H9 (cell line): ENCODE results near the gene PLIN4. TPM values are rescaled to one million over a fixed set of nuclear protein-coding genes. Genes with fewer than 3 reads are reported as not detected.
"Not testable (repeated sequence)": the region's sequence is repeated elsewhere in the genome, so short reads cannot be mapped to it uniquely, and the experiment has no call there.

Experiments used
- DNase-seq: peaks from one replicate; pipeline ENCODE4 v3.0.0-alpha.2; 2017
- H2AFZ ChIP-seq: one replicate; pipeline ENCODE4 v1.6.1; 2013; ENCODE audit warnings: mild to moderate bottlenecking, low read length, control low read depth, moderate library complexity
- H2AK5ac ChIP-seq: 2 replicates; pipeline ENCODE4 v1.6.1; 2013; ENCODE audit warnings: low read length, control low read depth, mixed read lengths; ENCODE audit not compliant: insufficient read length
- H2BK120ac ChIP-seq: one replicate; pipeline ENCODE4 v1.6.1; 2013; ENCODE audit warnings: low read depth, mild to moderate bottlenecking, low read length, control low read depth, inconsistent platforms; ENCODE audit not compliant: poor library complexity, severe bottlenecking
- H2BK12ac ChIP-seq: 2 replicates; pipeline ENCODE4 v1.6.1; 2013; ENCODE audit warnings: low read length, control low read depth, mixed read lengths, low read depth; ENCODE audit not compliant: insufficient read length
- H2BK15ac ChIP-seq: 2 replicates; pipeline ENCODE4 v1.6.1; 2013; ENCODE audit warnings: low read depth, low read length, control low read depth
- H2BK20ac ChIP-seq: one replicate; pipeline ENCODE4 v1.6.1; 2013; ENCODE audit warnings: low read depth, mild to moderate bottlenecking, low read length, control low read depth, inconsistent platforms; ENCODE audit not compliant: poor library complexity, severe bottlenecking
- H2BK5ac ChIP-seq: 2 replicates; pipeline ENCODE4 v1.6.1; 2013; ENCODE audit warnings: low read length, control low read depth, mixed read lengths; ENCODE audit not compliant: insufficient read length
- H3K14ac ChIP-seq: 2 replicates; pipeline ENCODE4 v1.6.1; 2013; ENCODE audit warnings: low read length, control low read depth; ENCODE audit not compliant: insufficient read depth
- H3K18ac ChIP-seq: 2 replicates; pipeline ENCODE4 v1.6.1; 2013; ENCODE audit warnings: low read depth, mild to moderate bottlenecking, mixed read lengths, low read length, control low read depth; ENCODE audit not compliant: insufficient read length
- H3K23ac ChIP-seq: 2 replicates; pipeline ENCODE4 v1.6.1; 2013; ENCODE audit warnings: low read length, control low read depth, mixed read lengths, low read depth; ENCODE audit not compliant: insufficient read length
- H3K23me2 ChIP-seq: 2 replicates; pipeline ENCODE4 v1.6.1; 2013; ENCODE audit warnings: low read depth, mild to moderate bottlenecking, mixed read lengths, low read length, control low read depth; ENCODE audit not compliant: insufficient read length, poor library complexity, severe bottlenecking
- H3K27ac ChIP-seq: 2 replicates; pipeline ENCODE4 v1.5.1; 2013; ENCODE audit warnings: low read length, control low read depth, mixed read lengths, low read depth; ENCODE audit not compliant: insufficient read length
- H3K27me3 ChIP-seq: 2 replicates; pipeline ENCODE4 v1.6.1; 2013; ENCODE audit warnings: low read length, control low read depth, inconsistent platforms; ENCODE audit not compliant: insufficient read depth
- H3K4ac ChIP-seq: 2 replicates; pipeline ENCODE4 v1.6.1; 2013; ENCODE audit warnings: low read depth, mild to moderate bottlenecking, control low read depth, inconsistent platforms, low read length, moderate library complexity
- H3K4me1 ChIP-seq: 2 replicates; pipeline ENCODE4 v1.6.1; 2013; ENCODE audit warnings: low read length, control low read depth, inconsistent platforms; ENCODE audit not compliant: insufficient read depth
- H3K4me2 ChIP-seq: 2 replicates; pipeline ENCODE4 v1.6.1; 2013; ENCODE audit warnings: low read length, control low read depth, mixed read lengths; ENCODE audit not compliant: insufficient read length, insufficient read depth
- H3K56ac ChIP-seq: 2 replicates; pipeline ENCODE4 v1.6.1; 2013; ENCODE audit warnings: low read depth, mild to moderate bottlenecking, mixed read lengths, low read length, control low read depth; ENCODE audit not compliant: insufficient read length
- H3K79me1 ChIP-seq: 2 replicates; pipeline ENCODE4 v1.6.1; 2013; ENCODE audit warnings: low read depth, mild to moderate bottlenecking, moderate library complexity, low read length, control low read depth, inconsistent platforms; ENCODE audit not compliant: insufficient read depth, poor library complexity, severe bottlenecking
- H3K79me2 ChIP-seq: 2 replicates; pipeline ENCODE4 v1.6.1; 2013; ENCODE audit warnings: low read length, control low read depth, inconsistent platforms; ENCODE audit not compliant: insufficient read depth
- H3K9ac ChIP-seq: 2 replicates; pipeline ENCODE4 v1.6.1; 2013; ENCODE audit warnings: low read length, control low read depth, mixed read lengths; ENCODE audit not compliant: insufficient read length; ENCODE audit errors: extremely low read depth
- H3K9me3 ChIP-seq: one replicate; pipeline ENCODE4 v1.6.1; 2013; ENCODE audit warnings: low read depth, low read length, inconsistent platforms; ENCODE audit not compliant: control insufficient read depth
- H3T11ph ChIP-seq: one replicate; pipeline ENCODE4 v1.6.1; 2013; ENCODE audit warnings: mild to moderate bottlenecking, low read length, control low read depth, inconsistent platforms
- H4K20me1 ChIP-seq: one replicate; pipeline ENCODE4 v1.6.1; 2013; ENCODE audit not compliant: control insufficient read depth, insufficient read length, insufficient read depth
- H4K5ac ChIP-seq: 2 replicates; pipeline ENCODE4 v1.6.1; 2013; ENCODE audit warnings: low read depth, mild to moderate bottlenecking, mixed read lengths, low read length, control low read depth; ENCODE audit not compliant: insufficient read length
- H4K8ac ChIP-seq: replicated peaks from 2 replicates; pipeline ENCODE4 v1.6.1; 2013; ENCODE audit warnings: low read length, control low read depth, mixed read lengths, low read depth; ENCODE audit not compliant: insufficient read length
- H4K91ac ChIP-seq: 2 replicates; pipeline ENCODE4 v1.6.1; 2013; ENCODE audit warnings: low read depth, mild to moderate bottlenecking, moderate library complexity, mixed read lengths, low read length, control low read depth; ENCODE audit not compliant: insufficient read length
- H3K27ac Mint-ChIP-seq, 3 experiments: 2 replicates in 2 of 3; 3 replicates in 1 of 3; pipeline ENCODE4 v1.8.0; 2020 to 2021; ENCODE audit warnings: mixed read lengths in 3 of 3, mild to moderate bottlenecking in 1 of 3, moderate library complexity in 1 of 3
- H3K27me3 Mint-ChIP-seq: 2 replicates; pipeline ENCODE4 v1.8.0; 2021; ENCODE audit warnings: low read depth, mild to moderate bottlenecking, moderate library complexity, mixed read lengths
- H3K36me3 Mint-ChIP-seq, 3 experiments: 2 replicates in 2 of 3; 3 replicates in 1 of 3; pipeline ENCODE4 v1.8.0; 2020 to 2021; ENCODE audit warnings: low read depth in 3 of 3, mixed read lengths in 3 of 3; ENCODE audit not compliant: insufficient read depth in 1 of 3
- H3K4me1 Mint-ChIP-seq, 2 experiments: 2 replicates each; pipeline ENCODE4 v1.8.0; 2020; ENCODE audit warnings: mixed read lengths in 2 of 2
- H3K4me3 Mint-ChIP-seq, 2 experiments: 2 replicates in 1 of 2; 3 replicates in 1 of 2; pipeline ENCODE4 v1.8.0; 2020 to 2021; ENCODE audit warnings: mild to moderate bottlenecking in 2 of 2, mixed read lengths in 2 of 2, moderate library complexity in 1 of 2
- H3K9me3 Mint-ChIP-seq, 2 experiments: 2 replicates in 1 of 2; 3 replicates in 1 of 2; pipeline ENCODE4 v1.8.0; 2020; ENCODE audit warnings: mild to moderate bottlenecking in 2 of 2, mixed read lengths in 2 of 2, moderate library complexity in 1 of 2
- CTCF ChIP-seq: fragments of 200-600 bp; sonication (generic); conservative IDR thresholded peaks from 3 replicates; pipeline ENCODE4 v1.8.0; 2021; ENCODE audit warnings: antibody characterized with exemption, mild to moderate bottlenecking
- whole genome bisulfite sequencing: extraction: QIAGEN DNeasy Blood & Tissue Kit; methylation state at CpG from one replicate; pipeline ENCODE4 v1.1.7; 2013; ENCODE audit warnings: missing lambda C conversion rate, low lambda C conversion rate, mixed read lengths; ENCODE audit not compliant: insufficient read length; ENCODE audit errors: extremely low coverage; 5-methylcytosine and 5-hydroxymethylcytosine counted together
- total RNA-seq: library from RNA; stranded (reverse); gene quantifications from 2 replicates; pipeline ENCODE4 v1.2.1, GENCODE V29; 2021

The PLIN4 gene
- total RNA-seq, 1 experiment from 2014 or later: 1.1 TPM

- no peak overlapping the region for H3K27ac Mint-ChIP-seq
- Histone ChIP-seq H4K8ac (no peak overlapping the region), H4K20me1 (no peaks in the 10 kb centered on the region), H2BK20ac (no peak overlapping the region), H3K79me1 (no peaks in the 10 kb centered on the region), H3K23ac (no peak overlapping the region), H3K4ac (no peak overlapping the region), H3K23me2 (no peaks in the 10 kb centered on the region), H3K4me1 (no peaks in the 10 kb centered on the region), H3T11ph (no peak overlapping the region), H2BK120ac (no peak overlapping the region), H3K4me2 (no peak overlapping the region), H3K79me2 (no peaks in the 10 kb centered on the region), H4K5ac (no peak overlapping the region), H3K27ac (no peak overlapping the region), H3K18ac (no peak overlapping the region), H3K9me3 (no peaks in the 10 kb centered on the region), H2BK12ac (no peak overlapping the region), H2BK15ac (no peak overlapping the region), H4K91ac (no peak overlapping the region), H2AFZ (no peak overlapping the region), H3K14ac (no peak overlapping the region), H3K56ac (no peak overlapping the region), H3K9ac (no peak overlapping the region), H2AK5ac (no peak overlapping the region), H2BK5ac (no peak overlapping the region), H3K27me3 (no peaks in the 10 kb centered on the region)
- H3K36me3 Mint-ChIP-seq: no peaks in the 10 kb centered on the region
- WGBS: no CpG with 5 or more reads among the region's 15 CpGs
- no peak for TF ChIP-seq CTCF
- no peaks in the 10 kb centered on the region; a peak in 1 of 5 replicates for H3K9me3 Mint-ChIP-seq
- H3K4me3 Mint-ChIP-seq: no peak overlapping the region
- H3K27me3 Mint-ChIP-seq: peaks cover 44% of the 10 kb centered on the region
- H3K4me1 Mint-ChIP-seq: no peaks in the 10 kb centered on the region
- DNase-seq: no peak
Measured at GRCh38 chr19:4528843-4529242, 10.6 kb upstream of the PLIN4 start.

- H4K5ac ChIP-seq, H3K9me3 ChIP-seq, H4K20me1 ChIP-seq, H3K27ac Mint-ChIP-seq, H4K91ac ChIP-seq, H2BK5ac ChIP-seq, H2AFZ ChIP-seq, H3K4me2 ChIP-seq, H2BK120ac ChIP-seq, H3K56ac ChIP-seq, H3K4me1 ChIP-seq, H3K4me1 Mint-ChIP-seq, H3K14ac ChIP-seq, H2BK20ac ChIP-seq, H4K8ac ChIP-seq, H3K23me2 ChIP-seq, H3T11ph ChIP-seq, H2BK15ac ChIP-seq, H3K79me2 ChIP-seq, H2AK5ac ChIP-seq, H3K36me3 Mint-ChIP-seq, H3K18ac ChIP-seq, H3K27me3 ChIP-seq, H3K9me3 Mint-ChIP-seq, H3K4ac ChIP-seq, H3K9ac ChIP-seq, H2BK12ac ChIP-seq, H3K79me1 ChIP-seq, H3K4me3 Mint-ChIP-seq, H3K23ac ChIP-seq, DNase-seq, H3K27ac ChIP-seq: not testable (repeated sequence)
- H3K27me3 Mint-ChIP-seq: peaks cover 32% of the 10 kb centered on the region
- no CpG with 5 or more reads among the region's 8 CpGs for WGBS
Measured at GRCh38 chr19:4527377-4527776, 9.1 kb upstream of the PLIN4 start.
